Caki2 (cell line): ENCODE results near the gene SSTR5. TPM values are rescaled to one million over a fixed set of nuclear protein-coding genes. Genes with fewer than 3 reads are reported as not detected.

Experiments used
- DNase-seq: peaks from one replicate; pipeline ENCODE4 v3.0.0-alpha.2; 2015; ENCODE audit warnings: low read depth
- in situ Hi-C: cut with HindIII; loops from 2 replicates; pipeline ENCODE4 v1.10.0; 2016; ENCODE audit warnings: low sequenced_read_pairs, low pct_unique_long_range_greater_than_20kb, mixed read lengths
- total RNA-seq: library from RNA; depleted of rRNA; stranded (reverse); fragments of >200 nt; shearing (Covaris generic); gene quantifications from 2 replicates; pipeline ENCODE4 v1.2.3, GENCODE V29; 2014; ENCODE audit warnings: low replicate concordance

The SSTR5 gene
- total RNA-seq, 1 experiment from 2014 or later = 9.1 TPM

GRCh38 chr16:1108299-1109252 lies 36.0 kb downstream of the SSTR5 start:
- in situ Hi-C loops = no loop called here
- no peak for DNase-seq

- in situ Hi-C loops = no loop called here
Measured at GRCh38 chr16:1109648-1110047, 37.1 kb downstream of the SSTR5 start.

GRCh38 chr16:1112506-1113184 lies 40.1 kb downstream of the SSTR5 start:
- in situ Hi-C loops = no loop called here
- DNase-seq = no peak

More at GRCh38 chr16:1109648-1110047, 37.1 kb downstream of the SSTR5 start:
- no peak for DNase-seq

DNA sequence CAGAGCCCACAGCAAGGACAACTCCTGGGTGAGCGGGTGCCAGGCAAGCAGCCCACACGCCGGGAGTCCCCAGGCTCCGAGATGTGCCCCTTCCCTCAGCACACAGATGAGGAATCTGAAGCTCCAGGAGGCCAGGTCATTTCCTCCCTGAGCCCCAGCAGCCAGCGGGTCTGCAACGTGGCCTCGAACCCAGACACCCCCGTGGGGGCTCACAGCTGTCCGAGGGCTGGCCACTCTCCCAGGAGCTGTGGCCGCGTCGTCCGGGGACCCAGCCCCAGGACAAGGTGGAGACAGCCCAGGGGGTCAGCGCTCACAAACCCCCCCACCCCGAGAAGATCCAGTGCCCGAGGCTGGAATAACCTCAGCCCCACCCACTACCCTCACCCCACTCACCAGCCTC lies 40.9 kb downstream of the SSTR5 start:
- no peak for DNase-seq
- in situ Hi-C loops = no loop called here

DNA sequence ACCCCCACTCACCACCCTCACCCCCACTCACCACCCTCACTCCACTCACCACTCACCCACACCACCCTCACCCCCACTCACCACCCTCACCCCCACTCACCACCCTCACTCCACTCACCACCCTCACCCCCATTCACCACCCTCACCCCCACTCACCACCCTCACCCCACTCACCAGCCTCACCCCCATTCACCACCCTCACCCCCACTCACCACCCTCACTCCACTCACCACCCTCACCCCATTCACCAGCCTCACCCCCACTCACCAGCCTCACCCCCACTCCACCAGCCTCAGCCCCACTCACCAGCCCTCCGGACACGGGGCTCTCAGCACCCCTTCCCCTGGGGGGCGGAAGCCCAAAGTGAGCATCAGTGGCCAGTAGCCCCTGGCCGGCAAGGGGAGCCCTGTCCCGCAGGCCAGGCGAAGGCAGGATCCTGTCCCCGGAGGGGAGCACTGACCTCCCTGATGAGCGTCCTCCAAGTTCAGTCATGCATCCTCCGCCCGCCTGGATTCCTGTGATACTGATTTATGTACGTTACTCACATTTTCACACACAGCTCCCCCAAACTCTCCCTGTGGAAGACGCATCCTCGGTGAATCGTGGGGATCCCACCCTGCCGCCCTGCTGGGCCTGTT lies 41.5 kb downstream of the SSTR5 start:
- in situ Hi-C loops = no loop called here
- DNase-seq = no peak

- no peak for DNase-seq
- in situ Hi-C loops = no loop called here
Measured at GRCh38 chr16:1116693-1117077, 44.1 kb downstream of the SSTR5 start.

- no peak for DNase-seq
- in situ Hi-C loops = no loop called here
Measured at GRCh38 chr16:1117176-1117900, 44.8 kb downstream of the SSTR5 start.

DNA sequence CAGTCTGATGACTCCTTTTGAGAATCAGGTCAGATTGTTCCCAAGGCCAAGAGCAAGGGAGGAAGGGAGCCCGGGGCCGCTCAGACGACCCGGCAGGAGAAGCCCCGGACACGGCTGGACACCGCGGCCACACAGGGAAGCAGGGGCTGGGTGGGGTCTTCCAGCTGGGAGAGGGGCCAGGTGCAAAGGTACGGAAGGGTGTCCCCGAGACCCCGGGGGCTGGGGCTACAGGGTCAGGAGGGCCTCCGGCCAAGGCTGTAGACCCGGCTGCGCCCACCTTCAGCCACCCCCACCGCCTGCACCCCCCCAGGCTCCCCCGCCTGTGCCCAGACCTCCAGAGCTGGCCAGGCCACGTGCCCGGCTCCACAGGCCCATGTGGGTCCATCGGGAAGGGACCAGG lies 45.4 kb downstream of the SSTR5 start:
- in situ Hi-C loops = no loop called here
- DNase-seq = no peak

DNA sequence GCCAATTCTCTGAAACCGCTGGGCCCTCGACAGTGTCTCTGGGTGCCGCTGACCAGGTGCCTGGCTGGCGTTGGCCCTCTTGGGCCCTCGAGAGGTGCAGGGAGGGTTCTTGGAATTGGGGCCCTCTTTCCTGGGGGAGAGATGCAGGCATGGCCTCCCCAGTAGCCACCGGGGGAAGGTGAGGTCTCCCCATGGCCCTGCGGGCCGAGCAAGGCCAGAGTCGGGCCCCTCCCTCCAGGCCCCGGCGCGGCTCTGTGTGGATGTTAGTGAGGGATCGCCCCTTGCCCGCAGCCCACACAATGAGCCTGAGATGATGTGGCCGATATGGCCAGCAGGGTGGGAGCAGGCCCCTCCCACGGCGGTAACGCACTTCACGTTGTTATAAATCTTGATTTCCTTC lies 46.6 kb downstream of the SSTR5 start:
- DNase-seq = no peak
- in situ Hi-C loops = no loop called here

DNA sequence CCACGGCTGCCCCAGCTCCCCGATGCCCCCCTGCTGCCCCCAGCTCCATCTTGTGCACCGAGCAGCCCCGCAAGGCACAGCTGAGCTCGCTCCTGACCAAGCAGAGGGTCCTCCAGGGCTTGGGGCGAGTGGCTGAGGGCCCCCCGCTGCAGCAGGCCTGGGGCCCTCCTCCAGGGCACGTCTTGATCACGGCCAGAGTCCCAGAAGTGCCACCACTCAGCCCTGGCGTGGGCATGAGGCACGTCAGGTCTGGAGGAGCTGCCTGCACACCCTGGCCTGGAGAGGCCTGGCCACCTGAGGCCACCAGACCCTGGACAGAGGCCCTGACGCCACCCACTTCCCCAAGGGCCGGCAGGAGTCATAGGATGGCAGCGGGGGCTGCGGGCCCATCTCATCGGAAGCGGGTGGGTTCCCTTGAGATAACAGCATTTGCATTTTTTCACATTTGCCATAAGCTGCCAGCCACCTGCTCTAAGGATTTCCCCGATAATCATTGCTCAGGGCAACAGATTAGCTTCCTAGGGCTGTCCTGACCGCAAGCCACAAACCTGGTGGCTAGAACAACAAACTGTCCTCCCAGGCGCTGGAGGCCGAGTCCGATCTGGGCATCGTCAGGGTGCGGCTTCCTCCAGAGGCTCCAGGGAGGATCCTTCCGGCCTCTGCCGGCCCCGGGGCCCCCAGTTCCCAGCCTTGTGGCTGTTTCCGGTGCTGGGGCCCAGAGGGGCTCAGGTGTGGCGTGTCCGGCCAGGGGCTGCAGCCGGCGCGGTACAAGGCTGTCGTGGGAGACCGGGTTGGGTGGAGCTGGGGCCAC lies 47.4 kb downstream of the SSTR5 start:
- in situ Hi-C loops = no loop called here
- DNase-seq = no peak

- no peak for DNase-seq
- in situ Hi-C loops = no loop called here
Measured at GRCh38 chr16:1120577-1120941, 48.0 kb downstream of the SSTR5 start.

DNA sequence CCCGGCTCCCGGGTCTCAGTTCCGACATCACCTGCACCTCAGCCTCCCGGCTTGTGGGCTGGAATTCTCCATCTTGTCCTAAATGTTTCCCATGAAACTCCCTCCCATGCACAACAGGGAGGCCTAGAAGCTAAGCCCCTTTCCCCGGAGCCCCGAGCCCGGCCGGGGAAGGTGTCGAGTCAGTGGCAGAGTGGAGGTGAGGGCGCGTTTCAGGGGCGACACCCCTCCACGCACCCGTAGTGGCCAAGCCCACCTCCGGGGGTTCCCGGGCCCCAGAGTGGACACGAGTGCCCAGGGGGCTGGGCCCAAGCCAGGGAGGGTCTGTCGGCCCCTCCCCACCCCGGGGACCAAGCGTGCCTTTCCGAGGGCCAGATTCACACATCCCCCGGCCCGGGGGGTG lies 48.5 kb downstream of the SSTR5 start:
- DNase-seq = no peak
- in situ Hi-C loops = no loop called here

GRCh38 chr16:1121601-1122397 lies 49.3 kb downstream of the SSTR5 start:
- in situ Hi-C loops = no loop called here
- no peak for DNase-seq

DNA sequence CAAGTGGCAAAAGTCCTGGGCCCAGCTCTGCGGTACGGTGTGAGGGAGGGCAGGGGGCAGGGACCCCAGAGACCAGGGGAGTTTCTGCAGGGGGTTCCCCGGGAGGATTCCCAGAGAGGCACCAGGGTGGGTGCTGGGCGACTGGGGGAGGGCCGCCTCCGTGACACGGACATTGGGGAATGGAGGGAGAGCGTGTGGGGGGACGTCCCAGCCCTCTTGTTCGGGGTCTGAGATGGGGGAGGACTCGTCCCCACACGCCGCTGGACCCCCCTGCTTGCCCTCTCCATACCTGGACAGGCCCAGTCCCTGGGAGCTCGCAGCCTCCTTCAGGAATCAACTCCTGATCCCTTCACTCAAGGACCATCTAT lies 49.8 kb downstream of the SSTR5 start:
- in situ Hi-C loops = no loop called here
- DNase-seq = no peak

- no peak for DNase-seq
- in situ Hi-C loops = no loop called here
Measured at GRCh38 chr16:1123525-1124230, 51.1 kb downstream of the SSTR5 start.

GRCh38 chr16:1124291-1124690 lies 51.7 kb downstream of the SSTR5 start:
- in situ Hi-C loops = no loop called here
- no peak for DNase-seq

DNA sequence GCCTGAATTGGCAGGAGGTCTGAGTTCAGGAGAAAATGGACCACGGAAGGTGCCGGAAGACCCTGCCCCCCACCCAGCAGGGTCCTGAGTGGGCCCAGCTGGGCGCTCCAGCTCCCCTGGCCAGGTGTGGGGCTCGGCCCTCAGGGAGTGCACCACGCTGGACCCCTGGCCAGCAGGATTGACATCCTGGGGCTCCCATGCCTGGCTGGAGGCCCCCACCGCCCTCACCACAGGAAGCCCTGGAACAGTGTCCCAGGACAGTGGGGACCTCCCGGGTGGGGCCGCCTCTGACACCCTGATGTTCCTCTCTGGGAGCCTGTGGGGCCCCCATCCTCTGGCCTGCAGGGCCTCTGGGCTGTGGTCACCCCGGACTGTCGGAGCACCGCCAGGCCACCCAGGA lies 52.2 kb downstream of the SSTR5 start:
- in situ Hi-C loops = loop anchor here (25.0 kb wide), 1 partner anchor 137 kb away; the partner anchor contains the start of gene SOX8
- DNase-seq = no peak
